HCEC 1CT (cell line): ENCODE measurements around the gene CST7.
"Not testable (repeated sequence)": the region's sequence is repeated elsewhere in the genome, so short reads cannot be mapped to it uniquely, and the experiment has no call there.

Source experiments
- DNase-seq: peaks from one replicate; pipeline ENCODE4 v3.0.0-alpha.2; 2017

Gene CST7

GRCh38 chr20:24987873-24988835, 39.1 kb downstream of the CST7 start:
- no peak for DNase-seq

GRCh38 chr20:24989162-24989561, 40.1 kb downstream of the CST7 start:
- no peak for DNase-seq

GRCh38 chr20:24990810-24991252, 41.8 kb downstream of the CST7 start:
- no peak for DNase-seq

GRCh38 chr20:24991897-24992486, 42.9 kb downstream of the CST7 start:
- no peak for DNase-seq

GRCh38 chr20:24992487-24993205, 43.6 kb downstream of the CST7 start, which contains the start of gene APMAP:
Gene APMAP, minus strand, starts transcription at chr20:24992751. Its CDS starts 63 bp downstream, at chr20:24992688.
- DNase-seq = peak; percentile 91

GRCh38 chr20:24993337-24994185, 44.5 kb downstream of the CST7 start:
- DNase-seq = peak; percentile 62

- no peak for DNase-seq
Measured at GRCh38 chr20:24994186-24994465, 45.1 kb downstream of the CST7 start.

- DNase-seq = peak; percentile 58
Measured at GRCh38 chr20:24994470-24995368, 45.6 kb downstream of the CST7 start.

GRCh38 chr20:24995741-24996448, 46.8 kb downstream of the CST7 start:
- no peak for DNase-seq

GRCh38 chr20:24996449-24997377, 47.6 kb downstream of the CST7 start:
- DNase-seq = no peak

- DNase-seq = no peak
Measured at GRCh38 chr20:24998121-24998520, 49.1 kb downstream of the CST7 start.

GRCh38 chr20:24998631-24999445, 49.8 kb downstream of the CST7 start:
- no peak for DNase-seq

GRCh38 chr20:24999568-24999967, 50.5 kb downstream of the CST7 start:
- no peak for DNase-seq

GRCh38 chr20:25000268-25000801, 51.3 kb downstream of the CST7 start:
- peak; percentile 94 for DNase-seq

- not testable (repeated sequence) for DNase-seq
Measured at GRCh38 chr20:25001323-25001722, 52.3 kb downstream of the CST7 start.

- DNase-seq = no peak
Measured at GRCh38 chr20:25003002-25003401, 53.9 kb downstream of the CST7 start.

- no peak for DNase-seq
Measured at GRCh38 chr20:25005220-25005619, 56.2 kb downstream of the CST7 start.

- no peak for DNase-seq
Measured at GRCh38 chr20:25005661-25006060, 56.6 kb downstream of the CST7 start.
